ENCODE data around the gene ZNF440.
"Not testable (repeated sequence)": the region's sequence is repeated elsewhere in the genome, so short reads cannot be mapped to it uniquely, and the experiment has no call there.

The ZNF440 gene

GRCh38 chr19:11814029-11814699 lies at the start of gene ZNF440:
TSS of gene ZNF440 (plus strand) at chr19:11814273. CDS start at chr19:11814448, 175 bp downstream.
- DNase-seq, result peak; percentile 74

- DNase-seq, result peak; percentile 91
Observed at GRCh38 chr19:11766597-11767591, 47.2 kb upstream of the ZNF440 start, which contains the start of gene ZNF441. TSS of gene ZNF441 (plus strand) at chr19:11767000. CDS start at chr19:11767194, 194 bp downstream.

- DNase-seq, result no peak
Observed at GRCh38 chr19:11767633-11768133, 46.4 kb upstream of the ZNF440 start.

- no peak for DNase-seq
Observed at GRCh38 chr19:11769995-11770394, 44.1 kb upstream of the ZNF440 start.

GRCh38 chr19:11771520-11771919 lies 42.6 kb upstream of the ZNF440 start:
- not testable (repeated sequence) for DNase-seq

GRCh38 chr19:11776669-11777068 lies 37.4 kb upstream of the ZNF440 start:
- DNase-seq, result not testable (repeated sequence)

- DNase-seq, result no peak
Observed at GRCh38 chr19:11780431-11781020, 33.5 kb upstream of the ZNF440 start.

- no peak for DNase-seq
Observed at GRCh38 chr19:11781295-11782057, 32.6 kb upstream of the ZNF440 start.

GRCh38 chr19:11783767-11784166 lies 30.3 kb upstream of the ZNF440 start:
- no peak for DNase-seq

GRCh38 chr19:11784356-11784755 lies 29.7 kb upstream of the ZNF440 start:
- DNase-seq, result no peak

- no peak for DNase-seq
Observed at GRCh38 chr19:11787536-11787935, 26.5 kb upstream of the ZNF440 start.

GRCh38 chr19:11792942-11793341 lies 21.1 kb upstream of the ZNF440 start:
- DNase-seq, result no peak

GRCh38 chr19:11797491-11797890 lies 16.6 kb upstream of the ZNF440 start:
- DNase-seq, result peak; percentile 71

GRCh38 chr19:11798391-11799330 lies 15.4 kb upstream of the ZNF440 start, which contains the start of gene ZNF491:
TSS of gene ZNF491 (plus strand) at chr19:11798523. CDS start at chr19:11805954, 7,431 bp downstream.
- DNase-seq, result peak; percentile 83

- no peak for DNase-seq
Observed at GRCh38 chr19:11806354-11807098, 7.5 kb upstream of the ZNF440 start.

- no peak for DNase-seq
Observed at GRCh38 chr19:11807099-11807380, 7.0 kb upstream of the ZNF440 start.

GRCh38 chr19:11813703-11814028 lies 407 bp upstream of the ZNF440 start:
- no peak for DNase-seq

GRCh38 chr19:11814700-11815035 lies 595 bp downstream of the ZNF440 start:
- no peak for DNase-seq

GRCh38 chr19:11821474-11822109 lies 7.5 kb downstream of the ZNF440 start:
- DNase-seq, result no peak
